BJ (cell line): ENCODE results near the gene ZNF345. TPM values are rescaled to one million over a fixed set of nuclear protein-coding genes. Genes with fewer than 3 reads are reported as not detected.

Experiments
- CTCF ChIA-PET: fragments of 350-600 bp; formaldehyde crosslinking; extraction: SDS; loops from one replicate; lab custom pipeline; 2021; ENCODE audit warnings: antibody characterized with exemption, inconsistent platforms; lab: Yijun Ruan, JAX
- POLR2A ChIA-PET: fragments of 300-600 bp; sonication (Branson Sonifier 250); formaldehyde crosslinking; extraction: SDS; loops from one replicate; lab custom pipeline; 2021; ENCODE audit warnings: antibody characterized with exemption; lab: Charles Lee
- DNase-seq: peaks from one replicate; pipeline ENCODE4 v3.0.0-alpha.2; 2011; ENCODE audit warnings: low read depth
- H3K27me3 ChIP-seq: 2 replicates; pipeline ENCODE4 v1.6.0; 2011; ENCODE audit warnings: low read length; ENCODE audit not compliant: control insufficient read depth, insufficient read depth
- H3K36me3 ChIP-seq: 2 replicates; pipeline ENCODE4 v1.5.1; 2011; ENCODE audit warnings: low read length; ENCODE audit not compliant: control insufficient read depth, insufficient read depth
- H3K4me3 ChIP-seq: 2 replicates; pipeline ENCODE4 v1.5.1; 2011; ENCODE audit warnings: low read depth, mild to moderate bottlenecking, control low read depth, low read length
- polyA plus RNA-seq: library from polyadenylated mRNA; depleted of rRNA; stranded (reverse); fragments of >200 nt; gene quantifications from 2 replicates; pipeline ENCODE4 v1.2.3, GENCODE V29; 2011
- TF ChIP-seq, protein P1 (sequence below): IDR thresholded peaks from 2 replicates; pipeline ENCODE4 v1.5.1; 2011; ENCODE audit warnings: low read depth, mild to moderate bottlenecking, control low read depth, inconsistent platforms, low read length, moderate library complexity; ENCODE audit not compliant: insufficient read depth

Gene ZNF345
- polyA plus RNA-seq, 1 experiment, result 1.3 TPM

DNA sequence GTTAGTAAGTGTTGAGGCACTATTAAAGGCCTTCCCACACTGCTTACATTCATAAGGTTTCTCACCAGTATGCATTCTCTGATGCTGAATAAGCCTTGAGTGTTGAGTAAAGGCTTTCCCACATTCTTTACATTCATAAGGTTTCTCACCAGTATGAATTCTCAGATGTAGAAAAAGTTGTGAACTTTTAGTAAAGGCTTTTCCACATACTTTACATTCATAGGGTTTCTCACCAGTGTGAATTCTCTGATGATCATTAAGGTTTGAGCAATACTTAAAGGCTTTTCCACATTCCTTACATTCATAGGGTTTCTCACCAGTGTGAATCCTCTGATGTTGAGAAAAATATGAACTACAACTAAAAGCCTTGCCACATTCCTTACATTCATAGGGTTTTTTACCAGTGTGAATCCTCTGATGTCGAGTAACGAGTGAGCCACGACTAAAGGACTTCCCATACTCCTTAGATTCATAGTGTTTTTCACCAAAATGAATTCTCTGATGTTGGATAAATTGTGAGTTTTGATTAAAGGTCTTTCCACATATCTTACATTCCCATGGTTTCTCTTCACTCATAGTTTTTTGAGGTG, 41.2 kb downstream of the ZNF345 start:
- Histone ChIP-seq H3K27me3 (no peaks in the 10 kb centered on the region), H3K4me3 (no peak overlapping the region), H3K36me3 (peaks cover 2% of the 10 kb centered on the region)
- TF ChIP-seq, protein P1, sequence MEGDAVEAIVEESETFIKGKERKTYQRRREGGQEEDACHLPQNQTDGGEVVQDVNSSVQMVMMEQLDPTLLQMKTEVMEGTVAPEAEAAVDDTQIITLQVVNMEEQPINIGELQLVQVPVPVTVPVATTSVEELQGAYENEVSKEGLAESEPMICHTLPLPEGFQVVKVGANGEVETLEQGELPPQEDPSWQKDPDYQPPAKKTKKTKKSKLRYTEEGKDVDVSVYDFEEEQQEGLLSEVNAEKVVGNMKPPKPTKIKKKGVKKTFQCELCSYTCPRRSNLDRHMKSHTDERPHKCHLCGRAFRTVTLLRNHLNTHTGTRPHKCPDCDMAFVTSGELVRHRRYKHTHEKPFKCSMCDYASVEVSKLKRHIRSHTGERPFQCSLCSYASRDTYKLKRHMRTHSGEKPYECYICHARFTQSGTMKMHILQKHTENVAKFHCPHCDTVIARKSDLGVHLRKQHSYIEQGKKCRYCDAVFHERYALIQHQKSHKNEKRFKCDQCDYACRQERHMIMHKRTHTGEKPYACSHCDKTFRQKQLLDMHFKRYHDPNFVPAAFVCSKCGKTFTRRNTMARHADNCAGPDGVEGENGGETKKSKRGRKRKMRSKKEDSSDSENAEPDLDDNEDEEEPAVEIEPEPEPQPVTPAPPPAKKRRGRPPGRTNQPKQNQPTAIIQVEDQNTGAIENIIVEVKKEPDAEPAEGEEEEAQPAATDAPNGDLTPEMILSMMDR, result no peak
- POLR2A ChIA-PET, result no interaction called here
- CTCF ChIA-PET, result interaction anchor here (0.6 kb wide), 1 partner anchor 296 kb away, joined by 3 read pairs; no protein-coding TSS in a partner anchor
- no peak for DNase-seq

DNA sequence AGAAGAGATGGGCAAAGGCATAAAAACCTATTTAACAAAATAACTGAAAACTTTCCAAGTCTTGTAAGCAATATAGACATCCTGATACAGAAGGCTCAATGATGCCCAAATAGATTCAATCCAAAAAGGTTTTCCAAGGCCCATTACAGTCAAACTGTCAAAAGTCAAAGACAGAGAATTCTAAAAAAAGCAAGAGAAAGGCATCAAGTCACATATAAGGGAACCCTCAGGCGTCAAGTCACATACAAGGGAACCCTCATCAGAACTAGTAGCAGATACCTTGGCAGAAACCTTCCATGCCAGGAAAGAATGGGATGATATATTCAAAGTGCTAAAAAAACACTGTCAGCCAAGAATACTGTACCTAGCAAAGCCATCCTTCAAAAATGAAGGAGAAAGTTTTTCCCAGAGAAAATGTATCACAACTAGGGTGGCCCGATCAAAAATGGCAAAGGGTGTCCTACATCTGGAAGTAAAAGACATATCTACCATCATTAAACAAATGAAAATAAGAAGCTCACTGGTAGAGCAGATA, 44.2 kb downstream of the ZNF345 start:
- peaks cover 2% of the 10 kb centered on the region for H3K36me3 ChIP-seq
- no peaks in the 10 kb centered on the region for H3K27me3 ChIP-seq
- TF ChIP-seq, protein P1, result no peak
- ChIA-PET POLR2A (no interaction called here), CTCF (no interaction called here)
- H3K4me3 ChIP-seq, result no peak overlapping the region
- DNase-seq, result no peak

DNA sequence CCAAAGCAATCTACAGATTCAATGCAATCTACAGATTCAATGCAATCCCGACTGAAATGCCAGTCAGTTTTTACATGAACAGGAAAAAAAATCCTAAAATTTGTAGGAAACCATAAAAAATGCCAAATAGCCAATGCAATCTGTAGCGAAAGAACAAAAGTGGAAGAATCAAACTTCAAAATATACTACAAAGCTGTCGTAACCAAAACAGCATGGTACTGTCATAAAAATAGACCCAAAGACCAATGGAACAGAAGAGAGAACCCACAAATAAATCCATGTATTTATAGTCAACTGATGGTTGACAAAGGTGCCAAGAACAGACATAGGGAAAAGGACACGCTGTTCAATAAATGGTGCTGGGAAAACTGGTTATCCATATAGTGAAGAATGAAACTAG, 47.7 kb downstream of the ZNF345 start:
- DNase-seq, result no peak
- TF ChIP-seq, protein P1, result no peak
- POLR2A ChIA-PET, result no interaction called here
- CTCF ChIA-PET, result interaction anchor here (0.6 kb wide), 1 partner anchor 61 kb away, joined by 3 read pairs; the partner anchor contains the start of gene ZNF790
- Histone ChIP-seq H3K36me3 (peaks cover 2% of the 10 kb centered on the region; the same call in 1 of the 2 replicates), H3K27me3 (no peaks in the 10 kb centered on the region), H3K4me3 (no peak overlapping the region)

DNA sequence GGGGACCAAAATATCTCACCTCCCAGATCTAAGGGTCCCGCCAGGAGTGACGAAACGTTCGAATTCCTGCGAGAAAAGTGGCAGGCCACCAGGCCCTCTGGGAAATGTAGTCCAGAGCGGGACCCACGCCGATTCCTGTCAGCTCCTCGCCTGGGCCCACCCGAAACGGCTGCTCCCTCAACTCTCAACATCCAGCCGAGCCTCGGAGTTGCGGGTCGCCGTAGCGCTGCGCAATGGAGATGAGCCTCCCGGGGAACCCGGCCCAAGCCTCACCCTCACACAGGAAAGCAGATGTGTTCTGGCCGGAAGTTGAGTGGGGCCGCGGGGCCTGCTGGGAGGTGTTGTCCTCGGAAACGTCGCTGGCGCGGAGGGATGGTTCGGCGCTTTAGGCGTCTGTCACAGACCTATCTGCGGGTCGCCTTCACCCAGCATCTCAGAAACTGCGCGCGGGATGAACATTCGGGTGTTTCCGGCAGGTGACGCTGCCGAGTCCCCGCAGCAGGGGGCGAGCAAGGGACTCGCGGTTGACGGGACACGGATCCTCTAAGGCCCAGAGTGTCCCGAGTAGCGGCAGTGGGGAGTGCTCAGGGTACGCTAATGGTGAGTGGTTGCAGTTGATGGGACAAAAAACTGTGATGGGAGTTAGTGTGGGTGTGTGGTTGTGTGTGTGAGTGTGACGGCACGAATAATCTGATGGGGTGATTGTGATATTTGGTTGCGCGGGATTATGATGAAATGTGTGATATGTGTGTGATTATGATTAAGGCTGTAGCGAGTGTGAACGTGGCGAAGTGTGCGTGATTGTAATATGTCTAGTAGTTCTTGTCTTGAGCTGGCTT, 65.5 kb downstream of the ZNF345 start, which contains the start of the genes ZNF568 and ZNF829:
Gene ZNF568, plus strand, starts transcription at position 341 of the 839 bp plus-strand sequence. CDS start 6,439 bp downstream, outside the sequence.
Gene ZNF829, minus strand, starts transcription at position 300 of the 839 bp plus-strand sequence. CDS start 1,124 bp downstream, outside the sequence.
- TF ChIP-seq, protein P1, result peak; percentile 81
- 0 out of 2 replicates have a peak, but pooled peaks cover 2% of the 10 kb centered on the region for H3K36me3 ChIP-seq
- CTCF ChIA-PET, result interaction anchor here (0.6 to 1.0 kb wide), 3 partner anchors 10 to 249 kb away, joined by 3 read pairs; no protein-coding TSS in a partner anchor
- POLR2A ChIA-PET, result no interaction called here
- H3K27me3 ChIP-seq, result no peaks in the 10 kb centered on the region
- DNase-seq, result peak; percentile 52
- H3K4me3 ChIP-seq, result peak within 1 kb of the TSS; percentile 85

DNA sequence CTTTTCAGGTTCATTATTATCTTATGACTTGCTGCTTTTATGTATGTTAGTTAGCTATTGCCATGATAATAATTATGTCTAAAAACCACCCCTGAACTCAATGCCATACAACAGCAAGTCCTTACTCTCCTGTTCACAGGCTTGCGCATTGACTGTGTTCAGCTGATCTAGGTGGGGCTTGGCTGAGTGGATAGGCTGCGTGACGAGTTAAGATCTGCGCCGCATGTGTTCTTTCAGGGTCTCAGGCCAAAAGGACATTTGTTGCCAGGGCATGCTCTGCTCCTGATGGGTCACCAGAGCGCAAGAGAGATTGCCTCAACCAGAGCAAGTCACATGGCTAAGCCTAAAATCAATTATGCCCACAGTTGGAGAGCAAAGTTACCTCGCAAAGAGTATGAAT, 66.3 kb downstream of the ZNF345 start:
- ChIA-PET POLR2A (no interaction called here), CTCF (interaction anchor here (1.0 kb wide), 1 partner anchor 9 kb away, joined by 3 read pairs; no protein-coding TSS in a partner anchor)
- peak overlapping the region; percentile 85 for H3K4me3 ChIP-seq
- peak; percentile 1 for DNase-seq
- H3K36me3 ChIP-seq, result peaks cover 2% of the 10 kb centered on the region; the same call in 1 of the 2 replicates
- no peaks in the 10 kb centered on the region for H3K27me3 ChIP-seq
- TF ChIP-seq, protein P1, result no peak
